ENCODE results near the gene GARIN5B. TPM values are rescaled to one million over a fixed set of nuclear protein-coding genes. Genes with fewer than 3 reads are reported as not detected.

Gene GARIN5B
- polyA plus RNA-seq, 1 of the 3 experiments (the other 2 are of a cell fraction): not detected

DNA sequence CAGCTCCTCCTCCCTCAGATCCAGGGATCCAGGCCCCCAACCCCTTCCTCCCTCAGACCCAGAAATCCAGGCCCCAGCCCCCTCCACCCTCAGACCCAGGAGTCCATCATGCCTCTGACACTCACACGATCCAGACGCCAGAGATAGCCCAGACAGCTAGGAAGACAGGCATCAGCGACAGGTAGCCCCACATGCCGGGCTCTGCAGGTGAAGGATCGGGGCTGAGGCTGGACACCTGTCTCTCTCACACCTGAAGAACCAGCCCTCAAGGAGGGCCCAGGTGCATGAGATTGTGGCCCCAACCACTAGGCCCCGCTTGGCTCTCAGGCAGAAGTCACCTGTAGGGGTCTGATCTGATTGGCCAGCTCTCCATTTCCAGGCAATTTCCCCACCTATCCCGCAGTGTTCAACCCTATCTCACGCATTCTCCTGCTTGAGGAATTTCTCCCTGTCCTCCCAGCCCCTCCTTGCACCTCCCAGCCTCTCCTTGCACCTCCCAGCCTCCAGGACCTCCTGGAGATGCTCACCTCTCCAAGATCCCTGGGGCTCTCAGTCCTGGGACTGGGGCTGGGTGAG is 42.1 kb downstream of the GARIN5B start:
- Histone ChIP-seq H4K20me1 (ENCODE audit: insufficient read depth) (no peaks in the 10 kb centered on the region), H3K9me3 (no peaks in the 10 kb centered on the region), H3K79me2 (ENCODE audit: insufficient read depth) (no peaks in the 10 kb centered on the region), H3K4me1 (ENCODE audit: control insufficient read depth in 1 of 2, insufficient read depth in 2 of 2, low read depth in 1 of 2, low read length in 1 of 2) (no peaks in the 10 kb centered on the region), H3K9ac (no peak overlapping the region), H2AFZ (ENCODE audit: low read depth) (no peak overlapping the region), H3K9me2 (no peaks in the 10 kb centered on the region), H3K4me2 (no peak overlapping the region), H3K4me3 (ENCODE audit: low read depth in 2 of 2, low read length in 1 of 2) (no peak overlapping the region), H3K36me3 (replicated peaks in 1 of 2; ENCODE audit: control insufficient read depth in 1 of 2, insufficient read depth in 2 of 2, low read length in 1 of 2) (no peaks in the 10 kb centered on the region), H3K27me3 (ENCODE audit: insufficient read depth) (no peaks in the 10 kb centered on the region), H3F3A (replicated peaks; ENCODE audit: insufficient read depth) (no peaks in the 10 kb centered on the region), H3K27ac (ENCODE audit: low read depth in 2 of 2, low read length in 1 of 2) (no peak overlapping the region)
- ChIA-PET CTCF (interaction anchor here (1.0 to 3.1 kb wide), 5 partner anchors 18 to 180 kb away, joined by 3 to 21 read pairs (median 5); no protein-coding TSS in a partner anchor), POLR2A (interaction anchor here (1.0 to 1.1 kb wide), 2 partner anchors 11 to 63 kb away, joined by 3 read pairs; no protein-coding TSS in a partner anchor)
- TF ChIP-seq, protein P1, sequence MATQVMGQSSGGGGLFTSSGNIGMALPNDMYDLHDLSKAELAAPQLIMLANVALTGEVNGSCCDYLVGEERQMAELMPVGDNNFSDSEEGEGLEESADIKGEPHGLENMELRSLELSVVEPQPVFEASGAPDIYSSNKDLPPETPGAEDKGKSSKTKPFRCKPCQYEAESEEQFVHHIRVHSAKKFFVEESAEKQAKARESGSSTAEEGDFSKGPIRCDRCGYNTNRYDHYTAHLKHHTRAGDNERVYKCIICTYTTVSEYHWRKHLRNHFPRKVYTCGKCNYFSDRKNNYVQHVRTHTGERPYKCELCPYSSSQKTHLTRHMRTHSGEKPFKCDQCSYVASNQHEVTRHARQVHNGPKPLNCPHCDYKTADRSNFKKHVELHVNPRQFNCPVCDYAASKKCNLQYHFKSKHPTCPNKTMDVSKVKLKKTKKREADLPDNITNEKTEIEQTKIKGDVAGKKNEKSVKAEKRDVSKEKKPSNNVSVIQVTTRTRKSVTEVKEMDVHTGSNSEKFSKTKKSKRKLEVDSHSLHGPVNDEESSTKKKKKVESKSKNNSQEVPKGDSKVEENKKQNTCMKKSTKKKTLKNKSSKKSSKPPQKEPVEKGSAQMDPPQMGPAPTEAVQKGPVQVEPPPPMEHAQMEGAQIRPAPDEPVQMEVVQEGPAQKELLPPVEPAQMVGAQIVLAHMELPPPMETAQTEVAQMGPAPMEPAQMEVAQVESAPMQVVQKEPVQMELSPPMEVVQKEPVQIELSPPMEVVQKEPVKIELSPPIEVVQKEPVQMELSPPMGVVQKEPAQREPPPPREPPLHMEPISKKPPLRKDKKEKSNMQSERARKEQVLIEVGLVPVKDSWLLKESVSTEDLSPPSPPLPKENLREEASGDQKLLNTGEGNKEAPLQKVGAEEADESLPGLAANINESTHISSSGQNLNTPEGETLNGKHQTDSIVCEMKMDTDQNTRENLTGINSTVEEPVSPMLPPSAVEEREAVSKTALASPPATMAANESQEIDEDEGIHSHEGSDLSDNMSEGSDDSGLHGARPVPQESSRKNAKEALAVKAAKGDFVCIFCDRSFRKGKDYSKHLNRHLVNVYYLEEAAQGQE (IDR thresholded peaks at IDR 0.05; ENCODE audit: low read depth, low read length): no peak
- TF ChIP-seq, protein P2, sequence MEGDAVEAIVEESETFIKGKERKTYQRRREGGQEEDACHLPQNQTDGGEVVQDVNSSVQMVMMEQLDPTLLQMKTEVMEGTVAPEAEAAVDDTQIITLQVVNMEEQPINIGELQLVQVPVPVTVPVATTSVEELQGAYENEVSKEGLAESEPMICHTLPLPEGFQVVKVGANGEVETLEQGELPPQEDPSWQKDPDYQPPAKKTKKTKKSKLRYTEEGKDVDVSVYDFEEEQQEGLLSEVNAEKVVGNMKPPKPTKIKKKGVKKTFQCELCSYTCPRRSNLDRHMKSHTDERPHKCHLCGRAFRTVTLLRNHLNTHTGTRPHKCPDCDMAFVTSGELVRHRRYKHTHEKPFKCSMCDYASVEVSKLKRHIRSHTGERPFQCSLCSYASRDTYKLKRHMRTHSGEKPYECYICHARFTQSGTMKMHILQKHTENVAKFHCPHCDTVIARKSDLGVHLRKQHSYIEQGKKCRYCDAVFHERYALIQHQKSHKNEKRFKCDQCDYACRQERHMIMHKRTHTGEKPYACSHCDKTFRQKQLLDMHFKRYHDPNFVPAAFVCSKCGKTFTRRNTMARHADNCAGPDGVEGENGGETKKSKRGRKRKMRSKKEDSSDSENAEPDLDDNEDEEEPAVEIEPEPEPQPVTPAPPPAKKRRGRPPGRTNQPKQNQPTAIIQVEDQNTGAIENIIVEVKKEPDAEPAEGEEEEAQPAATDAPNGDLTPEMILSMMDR (IDR thresholded peaks at IDR 0.05): no peak
- TF ChIP-seq TAF1 (IDR thresholded peaks at IDR 0.05; ENCODE audit: borderline replicate concordance, low read depth, low read length) (no peak), YY1 (IDR thresholded peaks at IDR 0.05; ENCODE audit: low read depth) (no peak), CHD2 (IDR thresholded peaks at IDR 0.05; ENCODE audit: low read length, partially characterized antibody) (no peak), RFX5 (IDR thresholded peaks at IDR 0.05; ENCODE audit: low read length) (no peak), FOXJ3 (CRISPR knock-in tag; IDR thresholded peaks at IDR 0.05) (no peak), EZH2phosphoT487 (IDR thresholded peaks at IDR 0.05; ENCODE audit: borderline replicate concordance, low read depth) (no peak), FOSL2 (IDR thresholded peaks at IDR 0.05; ENCODE audit: borderline replicate concordance, low read depth) (no peak), TCF12 (IDR thresholded peaks at IDR 0.05) (no peak), SMC3 (IDR thresholded peaks at IDR 0.05; ENCODE audit: low read depth, low read length) (no peak), ELF1 (IDR thresholded peaks at IDR 0.05) (no peak), MXI1 (IDR thresholded peaks at IDR 0.05; ENCODE audit: low read depth, low read length) (no peak), NFIC (IDR thresholded peaks at IDR 0.05; ENCODE audit: borderline replicate concordance) (no peak), JUND (IDR thresholded peaks at IDR 0.05) (no peak), MEF2A (IDR thresholded peaks at IDR 0.05; ENCODE audit: borderline replicate concordance, low read depth) (no peak), POLR2AphosphoS5 (IDR thresholded peaks at IDR 0.05; ENCODE audit: low read depth, low read length) (no peak), RAD21 (IDR thresholded peaks at IDR 0.05; ENCODE audit: low read length) (no peak)
- TF ChIP-seq, protein P3, sequence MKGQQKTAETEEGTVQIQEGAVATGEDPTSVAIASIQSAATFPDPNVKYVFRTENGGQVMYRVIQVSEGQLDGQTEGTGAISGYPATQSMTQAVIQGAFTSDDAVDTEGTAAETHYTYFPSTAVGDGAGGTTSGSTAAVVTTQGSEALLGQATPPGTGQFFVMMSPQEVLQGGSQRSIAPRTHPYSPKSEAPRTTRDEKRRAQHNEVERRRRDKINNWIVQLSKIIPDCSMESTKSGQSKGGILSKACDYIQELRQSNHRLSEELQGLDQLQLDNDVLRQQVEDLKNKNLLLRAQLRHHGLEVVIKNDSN (IDR thresholded peaks at IDR 0.05; ENCODE audit: borderline replicate concordance, low read depth): no peak
- 91% methylated on average over 8 of the region's 8 CpGs for WGBS (ENCODE audit: low lambda C conversion rate)
- DNase-seq: no peak
